Measurements from ENCODE around the gene CACUL1.
A peak's percentile ranks its signal among the peaks of the same experiment; 100 is the strongest.
"Not testable (repeated sequence)": the region's sequence is repeated elsewhere in the genome, so short reads cannot be mapped to it uniquely, and the experiment has no call there.

Gene CACUL1

GRCh38 chr10:118754556-118755423, at the start of gene CACUL1:
Gene CACUL1 (minus strand): TSS chr10:118754970. CDS start chr10:118754762, 208 bp downstream.
- peak; percentile 91 for DNase-seq

- DNase-seq = no peak
These were observed 49.5 kb upstream of the CACUL1 start for GRCh38 chr10:118804262-118804773.

GRCh38 chr10:118802126-118802793, 47.5 kb upstream of the CACUL1 start:
- DNase-seq = no peak

GRCh38 chr10:118800920-118801319, 46.1 kb upstream of the CACUL1 start:
- no peak for DNase-seq

GRCh38 chr10:118799777-118800176, 45.0 kb upstream of the CACUL1 start:
- DNase-seq = peak; percentile 40

GRCh38 chr10:118798231-118798662, 43.5 kb upstream of the CACUL1 start:
- peak; percentile 69 for DNase-seq

- not testable (repeated sequence) for DNase-seq
These were observed 40.2 kb upstream of the CACUL1 start for GRCh38 chr10:118794971-118795370.

GRCh38 chr10:118793545-118793944, 38.8 kb upstream of the CACUL1 start:
- DNase-seq = no peak

- DNase-seq = no peak
These were observed 37.8 kb upstream of the CACUL1 start for GRCh38 chr10:118792526-118792925.

- no peak for DNase-seq
These were observed 35.3 kb upstream of the CACUL1 start for GRCh38 chr10:118790058-118790457.

- no peak for DNase-seq
These were observed 30.8 kb upstream of the CACUL1 start for GRCh38 chr10:118785551-118785950.

GRCh38 chr10:118783776-118784545, 29.2 kb upstream of the CACUL1 start:
- no peak for DNase-seq

GRCh38 chr10:118782916-118783465, 28.2 kb upstream of the CACUL1 start:
- not testable (repeated sequence) for DNase-seq

- no peak for DNase-seq
These were observed 26.8 kb upstream of the CACUL1 start for GRCh38 chr10:118781541-118781940.

- DNase-seq = no peak
These were observed 24.0 kb upstream of the CACUL1 start for GRCh38 chr10:118778727-118779126.

GRCh38 chr10:118776960-118777359, 22.2 kb upstream of the CACUL1 start:
- DNase-seq = no peak

GRCh38 chr10:118776033-118776432, 21.3 kb upstream of the CACUL1 start:
- no peak for DNase-seq

GRCh38 chr10:118775478-118775877, 20.7 kb upstream of the CACUL1 start:
- DNase-seq = no peak

GRCh38 chr10:118773041-118773440, 18.3 kb upstream of the CACUL1 start:
- DNase-seq = no peak

GRCh38 chr10:118771976-118772375, 17.2 kb upstream of the CACUL1 start:
- DNase-seq = no peak

GRCh38 chr10:118769898-118770600, 15.3 kb upstream of the CACUL1 start:
- no peak for DNase-seq

Data from NCI-H226 (cell line).